Kidney glomerular epithelial cell (primary cell): ENCODE measurements around the gene SGTB.

Experiments
- DNase-seq: peaks from one replicate; lab custom pipeline; 2025; lab: John Stamatoyannopoulos, UW

The SGTB gene

DNA sequence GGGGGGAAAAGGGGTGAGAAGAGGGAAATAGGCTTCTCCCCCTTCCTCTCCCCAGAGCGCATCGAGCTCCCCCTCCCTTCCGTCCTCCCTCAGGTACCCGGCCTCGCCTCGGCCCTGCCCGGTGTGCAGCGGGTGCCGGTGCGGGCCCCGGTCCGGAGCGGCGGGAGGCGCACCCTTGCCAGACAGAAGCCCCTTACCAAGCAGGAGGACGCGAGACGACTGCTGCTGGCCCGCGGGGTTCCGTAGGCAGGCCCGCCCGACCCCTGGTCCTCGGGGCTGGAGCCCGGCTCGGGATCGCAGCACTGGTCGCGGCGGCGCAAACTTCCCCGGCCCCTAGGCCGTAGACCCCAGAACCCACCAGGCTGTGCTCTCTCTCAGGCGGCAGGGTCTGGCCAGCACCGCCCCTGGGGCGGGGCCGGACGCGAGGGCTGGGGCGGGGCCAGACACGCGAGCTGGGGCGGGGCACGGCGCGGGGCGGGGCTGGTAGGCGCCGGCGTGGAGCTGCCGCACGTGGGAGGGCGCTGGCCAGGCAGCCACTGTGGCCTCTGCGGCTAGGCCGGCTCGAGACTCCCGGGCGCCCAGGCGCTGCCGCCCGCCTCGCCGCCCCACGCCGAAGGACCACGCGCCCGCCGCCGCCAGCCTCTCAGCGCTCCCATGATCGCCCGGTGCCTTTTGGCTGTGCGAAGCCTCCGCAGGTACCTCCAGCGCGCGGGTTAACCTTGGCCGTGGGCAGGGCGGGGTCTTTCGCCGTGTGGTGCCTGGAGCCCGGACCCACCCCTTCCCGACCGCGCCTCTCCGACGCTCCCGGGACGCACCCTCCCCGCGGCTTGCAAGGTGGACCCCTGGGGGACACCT is at the start of gene SGTB, which contains the start of gene NLN:
SGTB (minus strand) TSS at position 390 of the 855 bp plus-strand sequence. CDS start 1,302 bp downstream, outside the sequence.
NLN (plus strand) TSS at position 486 of the 855 bp plus-strand sequence; CDS start at position 655, 169 bp downstream.
- peak; percentile 67 for DNase-seq

DNA sequence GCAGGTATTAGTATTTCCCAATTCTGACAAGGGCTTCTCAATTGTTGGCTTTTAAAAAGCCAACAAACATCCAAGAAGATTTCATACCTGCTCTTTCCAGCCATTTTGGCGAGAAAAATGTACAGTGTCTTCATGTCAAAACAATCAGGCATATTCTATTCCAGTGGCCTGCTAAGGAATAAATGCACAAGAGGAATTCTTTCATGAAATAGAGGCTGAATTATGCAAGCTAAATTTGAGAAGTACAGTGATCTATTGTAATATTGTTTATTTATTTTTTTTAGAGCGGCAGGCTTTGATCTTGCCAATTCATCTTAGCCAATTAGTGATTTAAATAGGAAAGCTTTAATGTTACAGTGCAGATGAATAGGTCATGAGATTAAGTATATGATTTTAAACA is 49.4 kb upstream of the SGTB start:
- DNase-seq: no peak

GRCh38 chr5:65769539-65769938 is 47.6 kb upstream of the SGTB start:
- peak; percentile 88 for DNase-seq

GRCh38 chr5:65768723-65769346 is 46.9 kb upstream of the SGTB start:
- no peak for DNase-seq

GRCh38 chr5:65767565-65767964 is 45.7 kb upstream of the SGTB start:
- DNase-seq: no peak

- no peak for DNase-seq
Observed at GRCh38 chr5:65766781-65767180, 44.9 kb upstream of the SGTB start.

GRCh38 chr5:65766175-65766574 is 44.3 kb upstream of the SGTB start:
- no peak for DNase-seq

GRCh38 chr5:65765582-65765981 is 43.7 kb upstream of the SGTB start:
- no peak for DNase-seq

GRCh38 chr5:65762234-65762633 is 40.3 kb upstream of the SGTB start:
- DNase-seq: no peak

DNA sequence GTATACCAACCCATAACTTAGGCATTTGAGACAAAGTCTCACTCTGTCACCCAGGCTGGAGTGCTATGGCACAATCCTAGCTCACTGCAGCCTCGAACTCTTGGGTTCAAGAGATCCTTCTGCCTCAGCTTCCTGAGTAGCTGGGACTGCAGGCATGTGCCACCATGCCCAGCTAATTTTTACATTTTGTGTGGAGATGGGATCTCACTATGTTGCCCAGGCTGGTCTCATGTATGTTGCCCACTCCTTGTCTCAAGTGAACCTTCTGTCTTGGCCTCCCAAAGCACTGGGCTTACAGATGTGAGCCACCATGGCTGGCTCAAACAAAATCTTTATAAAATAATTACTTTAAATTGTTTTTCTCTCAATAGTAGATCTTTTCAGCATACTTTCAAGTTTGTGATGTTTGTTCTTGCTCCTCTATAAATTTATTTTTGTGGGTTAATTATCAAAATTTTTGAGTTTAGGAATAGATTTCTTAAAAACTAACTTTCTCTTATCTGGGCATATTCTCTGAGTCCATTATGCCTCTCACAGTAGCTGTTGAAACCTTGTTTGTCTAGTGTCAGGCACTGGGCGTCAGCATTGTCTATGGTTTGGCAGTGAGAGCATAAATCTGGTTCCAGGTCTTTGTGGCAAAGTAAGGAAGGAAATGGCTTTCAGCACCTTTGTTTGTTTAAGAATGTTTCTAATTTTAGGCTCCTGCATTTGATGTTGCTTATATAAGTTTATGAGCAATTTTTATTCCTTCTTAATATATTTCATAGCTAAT is 38.8 kb upstream of the SGTB start:
- no peak for DNase-seq

- DNase-seq: no peak
Observed at GRCh38 chr5:65758546-65759144, 36.7 kb upstream of the SGTB start.

DNA sequence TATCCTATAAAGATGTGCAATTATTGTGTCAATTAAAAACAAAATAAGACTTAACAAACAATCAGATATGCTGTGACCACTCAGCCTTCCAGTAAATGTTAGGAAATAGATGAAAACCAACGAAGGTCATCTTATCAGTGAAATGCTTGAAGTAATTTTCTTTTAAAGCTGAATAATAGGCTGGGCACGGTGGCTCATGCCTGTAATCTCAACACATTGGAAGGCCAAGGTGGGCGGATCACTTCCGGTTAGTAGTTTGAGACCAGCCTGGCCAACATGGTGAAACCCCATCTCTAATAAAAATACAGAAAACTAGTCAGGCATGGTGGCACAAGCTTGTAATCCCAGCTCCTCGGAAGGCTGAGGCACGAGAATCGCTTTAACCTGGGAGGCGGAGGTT is 31.3 kb upstream of the SGTB start:
- DNase-seq: no peak

GRCh38 chr5:65750938-65751337 is 29.0 kb upstream of the SGTB start:
- no peak for DNase-seq

- DNase-seq: no peak
Observed at GRCh38 chr5:65749956-65750355, 28.0 kb upstream of the SGTB start.

GRCh38 chr5:65749221-65749844 is 27.4 kb upstream of the SGTB start:
- DNase-seq: no peak

GRCh38 chr5:65742565-65743231 is 20.8 kb upstream of the SGTB start:
- DNase-seq: peak; percentile 81

DNA sequence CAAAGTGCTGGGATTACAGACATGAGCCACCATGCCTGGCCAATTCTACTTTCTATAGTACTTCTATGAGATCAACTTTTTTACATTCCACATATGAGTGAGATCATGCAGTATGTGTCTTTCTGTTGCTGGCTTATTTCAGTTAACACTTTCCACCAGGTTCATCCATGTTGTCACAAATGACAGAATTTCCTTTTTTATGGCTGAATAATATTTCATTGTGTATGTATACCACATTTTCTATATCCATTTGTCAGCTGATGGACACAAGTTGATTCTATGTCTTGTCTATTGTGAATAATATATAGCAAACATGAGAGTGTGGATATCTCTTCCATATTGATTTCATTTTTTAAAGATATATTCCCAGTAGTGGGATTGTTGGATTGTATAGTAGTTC is 17.3 kb upstream of the SGTB start:
- no peak for DNase-seq

GRCh38 chr5:65738305-65738704 is 16.4 kb upstream of the SGTB start:
- DNase-seq: no peak

DNA sequence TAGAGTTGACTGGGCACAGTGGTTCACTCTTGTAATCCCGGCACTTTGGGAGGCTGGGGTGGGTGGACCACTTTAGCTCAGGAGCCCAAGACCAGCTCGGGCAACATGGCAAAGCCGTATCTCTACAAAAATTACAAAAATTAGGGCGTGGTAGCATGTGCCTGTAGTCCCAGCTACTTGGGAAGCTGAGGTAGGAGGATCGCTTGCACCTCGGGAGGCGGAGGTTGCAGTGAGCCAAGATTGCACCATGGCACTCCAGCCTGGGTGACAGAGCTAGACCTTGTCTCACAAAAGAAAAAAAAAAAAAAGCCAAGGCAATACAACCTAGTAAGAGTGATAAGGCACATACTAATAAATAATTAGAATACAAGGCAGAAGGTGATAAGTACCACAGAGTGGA is 15.9 kb upstream of the SGTB start:
- no peak for DNase-seq

- no peak for DNase-seq
Observed at GRCh38 chr5:65736011-65736410, 14.1 kb upstream of the SGTB start.

DNA sequence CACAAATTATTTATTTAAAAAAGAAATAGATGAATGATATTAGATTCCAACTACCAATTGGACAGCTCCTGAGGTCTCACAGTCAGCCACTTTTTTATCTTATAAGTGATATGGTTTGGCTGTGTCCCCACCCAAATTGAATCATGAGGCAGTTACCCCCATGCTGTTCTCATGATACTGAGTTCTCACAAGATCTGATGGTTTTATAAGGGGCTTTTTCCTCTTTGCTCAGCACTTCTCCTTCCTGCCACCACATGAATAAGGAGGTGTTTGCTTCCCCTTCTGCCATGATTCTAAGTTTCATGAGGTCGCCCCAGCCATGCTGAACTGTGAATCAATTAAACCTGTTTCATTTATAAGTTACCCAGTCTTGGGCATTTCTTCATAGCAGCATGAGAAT is 13.0 kb upstream of the SGTB start:
- no peak for DNase-seq
